Testis (tissue), 3 donors: ENCODE measurements around the gene FAXDC2. TPM values are rescaled to one million over a fixed set of nuclear protein-coding genes. Genes with fewer than 3 reads are reported as not detected.
A peak's percentile ranks its signal among the peaks of the same experiment; 100 is the strongest.

Experiments used
- DNase-seq: peaks from one replicate; pipeline ENCODE4 v3.0.0-alpha.2; 2019
- H3K27ac ChIP-seq, 2 donors: fragments of 200-600 bp; sonication (generic); one replicate each; pipeline ENCODE4 v1.5.1; 2019
- H3K27me3 ChIP-seq: fragments of 200-600 bp; sonication (generic); one replicate; pipeline ENCODE4 v1.5.1; 2019
- H3K36me3 ChIP-seq: fragments of 200-600 bp; sonication (generic); one replicate; pipeline ENCODE4 v1.5.1; 2017; ENCODE audit warnings: low read depth; ENCODE audit errors: missing control alignments
- H3K4me1 ChIP-seq: fragments of 200-600 bp; sonication (generic); one replicate; pipeline ENCODE4 v1.5.1; 2019
- H3K4me3 ChIP-seq, 2 donors: fragments of 200-600 bp; sonication (generic); one replicate each; pipeline ENCODE4 v1.5.1; 2017 to 2019
- H3K9me3 ChIP-seq: fragments of 200-600 bp; sonication (generic); one replicate; pipeline ENCODE4 v1.5.1; 2017
- CTCF ChIP-seq, 3 experiments: fragments of 450-650 bp in 2 of 3; fragments of 200-600 bp in 1 of 3; sonication (generic) in 1 of 3; IDR thresholded peaks; one replicate each; pipeline ENCODE4 v1.5.1; 2016 to 2019; ENCODE audit warnings: antibody characterized with exemption in 3 of 3, mild to moderate bottlenecking in 2 of 3, moderate library complexity in 1 of 3
- POLR2A ChIP-seq: fragments of 450-650 bp; IDR thresholded peaks from one replicate; pipeline ENCODE4 v1.6.1; 2017; ENCODE audit warnings: antibody characterized with exemption, mild to moderate bottlenecking, moderate library complexity
- WGBS, 2 donors: methylation state at CpG; one replicate each; pipeline ENCODE4 v1.1.5; 2018; 5-methylcytosine and 5-hydroxymethylcytosine counted together
- intact Hi-C: fragments of 100-400 bp; cut with DNase I; formaldehyde crosslinking; loops from one replicate; pipeline ENCODE4 v1.15.1; 2023; ENCODE audit warnings: low total_unique reads
- polyA plus RNA-seq: library from polyadenylated mRNA; stranded (reverse); fragments of 350-450 nt; fragmentation: Illumina TruSeq; extraction: RNeasy Lipid Tissue Mini Kit (QIAGEN cat#74804); gene quantifications from one replicate; pipeline ENCODE4 v1.2.3, GENCODE V29; 2014; ENCODE audit warnings: low read depth, low replicate concordance; ENCODE audit not compliant: insufficient read depth
- total RNA-seq, 2 donors: library from RNA; depleted of rRNA; stranded (reverse); fragments of >200 nt; gene quantifications; one replicate each; pipeline ENCODE4 v1.2.3, GENCODE V29; 2016

The FAXDC2 gene
- total and polyA plus RNA-seq, 3 donors from 2014 or later: 32.5 to 76.8 (median 54.7) TPM

DNA sequence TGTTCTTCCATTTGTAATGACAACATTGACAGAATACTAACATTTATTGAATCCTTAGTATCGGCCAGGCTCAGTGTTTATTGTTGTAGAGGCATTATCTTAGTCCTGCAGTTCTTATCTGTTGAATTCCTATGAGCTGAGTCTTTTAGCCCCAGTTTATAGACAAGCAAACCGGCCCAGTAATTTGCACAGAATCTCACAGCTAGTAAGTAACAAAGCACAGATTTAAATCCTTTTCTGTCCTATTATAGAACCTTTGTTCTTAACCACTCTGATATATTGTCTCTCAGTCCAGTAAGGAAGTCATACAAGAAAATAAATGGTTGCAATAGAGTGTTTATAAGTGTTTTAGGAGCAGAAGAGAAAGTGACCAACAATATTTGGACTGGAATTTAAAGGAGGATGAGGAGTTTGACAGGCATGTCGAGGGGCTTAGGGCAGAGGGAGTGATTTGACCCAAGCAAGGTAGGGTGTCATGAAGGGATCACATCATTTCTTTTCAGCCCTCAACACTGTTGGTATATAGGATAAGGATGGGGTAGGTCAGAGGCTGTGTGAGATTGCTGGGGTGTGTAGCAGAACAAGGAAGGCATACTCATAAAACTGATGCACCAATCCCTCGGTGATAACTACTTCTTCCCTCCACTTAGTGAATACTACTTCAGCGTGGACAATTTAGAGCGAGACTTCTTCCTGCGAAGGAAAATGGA lies 55.7 kb downstream of the FAXDC2 start:
- Histone ChIP-seq H3K27me3 (no peaks in the 10 kb centered on the region), H3K27ac (peak overlapping the region in 1 of 2 donors; percentile 50), H3K4me1 (peaks cover 11% of the 10 kb centered on the region), H3K36me3 (no peaks in the 10 kb centered on the region), H3K9me3 (no peaks in the 10 kb centered on the region), H3K4me3 (no peak overlapping the region)
- no peak for DNase-seq
- intact Hi-C loops: no loop called here
- no peak for TF ChIP-seq POLR2A
- TF ChIP-seq CTCF (IDR thresholded peaks at IDR 0.05): no peak
- WGBS, 2 donors: 66 to 70% methylated on average over 7 of the region's 7 CpGs

GRCh38 chr5:154793599-154794524 lies 56.5 kb downstream of the FAXDC2 start:
- H3K36me3 ChIP-seq: no peaks in the 10 kb centered on the region
- TF ChIP-seq CTCF (IDR thresholded peaks at IDR 0.05): no peak
- no peak for TF ChIP-seq POLR2A
- no peak for DNase-seq

GRCh38 chr5:154791535-154791934 lies 58.9 kb downstream of the FAXDC2 start:
- Histone ChIP-seq H3K27ac (no peak overlapping the region), H3K36me3 (no peaks in the 10 kb centered on the region), H3K9me3 (no peaks in the 10 kb centered on the region), H3K27me3 (no peaks in the 10 kb centered on the region), H3K4me1 (peaks cover 31% of the 10 kb centered on the region), H3K4me3 (no peak overlapping the region)
- no peak for DNase-seq
- TF ChIP-seq POLR2A: no peak
- no peak for TF ChIP-seq CTCF (IDR thresholded peaks at IDR 0.05)
- 82 to 93% methylated on average over 3 of the region's 3 CpGs for WGBS, 2 donors
- intact Hi-C loops: no loop called here

More at GRCh38 chr5:154793599-154794524, 56.5 kb downstream of the FAXDC2 start:
- Histone ChIP-seq H3K27ac (peak overlapping the region in 1 of 2 donors; percentile 50), H3K27me3 (no peaks in the 10 kb centered on the region), H3K4me3 (no peak overlapping the region), H3K9me3 (no peaks in the 10 kb centered on the region), H3K4me1 (peaks cover 11% of the 10 kb centered on the region)
- intact Hi-C loops: no loop called here
- 91 to 94% methylated on average over 27 to 28 of the region's 32 CpGs for WGBS, 2 donors

DNA sequence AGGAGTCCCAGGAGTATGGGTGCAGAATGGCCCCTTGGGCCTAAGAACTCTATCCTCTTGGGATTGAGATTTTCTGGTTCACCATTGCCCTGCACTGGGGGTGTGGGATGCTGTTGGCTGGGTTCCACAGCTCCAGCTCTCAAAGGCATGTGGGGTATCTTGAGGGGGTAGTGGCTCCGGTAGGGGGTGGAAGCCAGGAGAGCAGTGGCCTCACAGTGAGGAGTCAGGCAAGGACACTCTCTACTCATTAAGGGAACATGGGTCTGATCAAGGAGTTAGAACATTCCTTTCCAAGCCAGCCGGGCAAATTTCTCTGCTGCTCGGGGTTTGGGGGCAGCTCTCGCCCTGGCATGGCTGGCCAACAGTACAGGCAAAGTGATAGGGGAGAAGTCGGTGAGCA lies 62.2 kb downstream of the FAXDC2 start:
- no peak overlapping the region for H3K4me3 ChIP-seq
- DNase-seq: no peak
- intact Hi-C loops: no loop called here
- TF ChIP-seq CTCF (IDR thresholded peaks at IDR 0.05) (no peak), POLR2A (no peak)
- peaks cover 32% of the 10 kb centered on the region for H3K4me1 ChIP-seq
- H3K27me3 ChIP-seq: no peaks in the 10 kb centered on the region
- 32 to 51% methylated on average over 5 of the region's 5 CpGs for WGBS, 2 donors
- no peaks in the 10 kb centered on the region for H3K36me3 ChIP-seq
- peak overlapping the region in 1 of 2 donors; percentile 26 for H3K27ac ChIP-seq
- no peaks in the 10 kb centered on the region for H3K9me3 ChIP-seq
